HEK293 (cell line): ENCODE measurements around the gene TTLL5.

ENCODE experiments used
- CTCF ChIA-PET: fragments of 350-600 bp; formaldehyde crosslinking; extraction: SDS; loops from one replicate; lab custom pipeline; 2021; ENCODE audit warnings: antibody characterized with exemption; lab: Yijun Ruan, JAX
- POLR2A ChIA-PET: fragments of 300-600 bp; formaldehyde crosslinking; extraction: SDS; loops from one replicate; lab custom pipeline; 2020; ENCODE audit warnings: antibody characterized with exemption, inconsistent platforms; lab: Yijun Ruan, JAX
- H3K27ac ChIP-seq: fragments of 200-500 bp; sonication (Bioruptor generic); 2 replicates; pipeline ENCODE4 v1.5.1; 2014; ENCODE audit warnings: low read depth, low read length, control low read depth, inconsistent platforms; ENCODE audit errors: extremely low read depth
- H3K36me3 ChIP-seq, 2 experiments: fragments of 200-500 bp in 1 of 2; sonication (Bioruptor generic) in 1 of 2; 1 replicate in 1 of 2; 2 replicates in 1 of 2; pipeline ENCODE4 v1.5.1; 2014 to 2017; ENCODE audit warnings: inconsistent platforms in 2 of 2, low read length in 2 of 2; ENCODE audit not compliant: control insufficient read depth in 2 of 2, insufficient read depth in 1 of 2
- H3K4me1 ChIP-seq: fragments of 200-500 bp; sonication (Bioruptor generic); 2 replicates; pipeline ENCODE4 v1.5.1; 2014; ENCODE audit warnings: mild to moderate bottlenecking, low read length, inconsistent platforms; ENCODE audit not compliant: control insufficient read depth, insufficient read depth
- H3K4me3 ChIP-seq: 2 replicates; pipeline ENCODE4 v1.5.1; 2011; ENCODE audit warnings: low read depth, mild to moderate bottlenecking, control low read depth, low read length, moderate library complexity
- H3K9me3 ChIP-seq: fragments of 200-500 bp; sonication (Bioruptor generic); 2 replicates; pipeline ENCODE4 v1.5.1; 2014; ENCODE audit warnings: low read depth, low read length, inconsistent platforms; ENCODE audit not compliant: control insufficient read depth, insufficient read depth
- FEZF1 ChIP-seq: fragments of 450-650 bp; formaldehyde crosslinking; IDR thresholded peaks from 2 replicates; pipeline ENCODE4 v1.5.1; 2016; ENCODE audit warnings: missing biosample characterization, missing genetic modification characterization
- MYNN ChIP-seq: fragments of 450-650 bp; formaldehyde crosslinking; IDR thresholded peaks from 2 replicates; pipeline ENCODE4 v1.5.1; 2016; ENCODE audit warnings: missing biosample characterization, missing genetic modification characterization, borderline replicate concordance
- SCRT2 ChIP-seq: fragments of 450-650 bp; formaldehyde crosslinking; IDR thresholded peaks from 2 replicates; pipeline ENCODE4 v1.5.1; 2016; ENCODE audit warnings: missing biosample characterization, missing genetic modification characterization
- SP3 ChIP-seq: fragments of 450-650 bp; formaldehyde crosslinking; IDR thresholded peaks from 2 replicates; pipeline ENCODE4 v1.5.1; 2016; ENCODE audit warnings: missing biosample characterization, missing genetic modification characterization
- ZFHX2 ChIP-seq: fragments of 450-650 bp; formaldehyde crosslinking; conservative IDR thresholded peaks from 2 replicates; pipeline ENCODE4 v1.5.1; 2016; ENCODE audit warnings: missing biosample characterization, missing genetic modification characterization
- ZNF133 ChIP-seq: fragments of 450-650 bp; formaldehyde crosslinking; IDR thresholded peaks from 2 replicates; pipeline ENCODE4 v1.5.1; 2016; ENCODE audit warnings: missing biosample characterization, missing genetic modification characterization
- ZNF169 ChIP-seq: fragments of 450-650 bp; formaldehyde crosslinking; IDR thresholded peaks from 2 replicates; pipeline ENCODE4 v1.5.1; 2016; ENCODE audit warnings: missing biosample characterization, missing genetic modification characterization
- ZNF175 ChIP-seq: fragments of 450-650 bp; formaldehyde crosslinking; IDR thresholded peaks from 2 replicates; pipeline ENCODE4 v1.5.1; 2016; ENCODE audit warnings: missing biosample characterization, missing genetic modification characterization
- ZNF184 ChIP-seq: fragments of 450-650 bp; IDR thresholded peaks from 2 replicates; pipeline ENCODE4 v1.5.1; 2018; ENCODE audit warnings: missing biosample characterization, mild to moderate bottlenecking, missing genetic modification characterization
- ZNF266 ChIP-seq: fragments of 450-650 bp; formaldehyde crosslinking; IDR thresholded peaks from 2 replicates; pipeline ENCODE4 v1.5.1; 2016; ENCODE audit warnings: missing biosample characterization, missing genetic modification characterization, low read depth
- ZNF274 ChIP-seq, 2 experiments: fragments of 200-500 bp in 1 of 2; fragments of 450-650 bp in 1 of 2; sonication (Bioruptor generic) in 1 of 2; formaldehyde crosslinking in 1 of 2; IDR thresholded peaks; 2 replicates each; pipeline versions ENCODE4 v1.5.1 to v1.6.1; 2014 to 2016; ENCODE audit warnings: borderline replicate concordance in 1 of 2, inconsistent platforms in 1 of 2, low read length in 1 of 2, missing biosample characterization in 1 of 2, missing genetic modification characterization in 1 of 2
- ZNF335 ChIP-seq: fragments of 450-650 bp; formaldehyde crosslinking; conservative IDR thresholded peaks from 2 replicates; pipeline ENCODE4 v1.5.1; 2016; ENCODE audit warnings: missing biosample characterization, missing genetic modification characterization
- ZNF473 ChIP-seq: fragments of 450-650 bp; formaldehyde crosslinking; IDR thresholded peaks from 2 replicates; pipeline ENCODE4 v1.5.1; 2017; ENCODE audit warnings: missing biosample characterization, missing genetic modification characterization
- ZNF560 ChIP-seq: fragments of 450-650 bp; formaldehyde crosslinking; IDR thresholded peaks from 2 replicates; pipeline ENCODE4 v1.5.1; 2017; ENCODE audit warnings: missing biosample characterization, missing genetic modification characterization, borderline replicate concordance
- ZNF571 ChIP-seq: fragments of 450-650 bp; formaldehyde crosslinking; IDR thresholded peaks from 2 replicates; pipeline ENCODE4 v1.5.0; 2017; ENCODE audit warnings: missing biosample characterization, missing genetic modification characterization
- ZNF670 ChIP-seq: fragments of 450-650 bp; formaldehyde crosslinking; IDR thresholded peaks from 2 replicates; pipeline ENCODE4 v1.5.1; 2016; ENCODE audit warnings: missing biosample characterization, missing genetic modification characterization, low read depth
- ZNF707 ChIP-seq: fragments of 450-650 bp; formaldehyde crosslinking; IDR thresholded peaks from 2 replicates; pipeline ENCODE4 v1.5.1; 2016; ENCODE audit warnings: missing biosample characterization, missing genetic modification characterization
- ZNF768 ChIP-seq: fragments of 450-650 bp; formaldehyde crosslinking; IDR thresholded peaks from 2 replicates; pipeline ENCODE4 v1.5.1; 2018; ENCODE audit warnings: missing biosample characterization, mild to moderate bottlenecking, missing genetic modification characterization
- ZNF776 ChIP-seq: fragments of 450-650 bp; formaldehyde crosslinking; IDR thresholded peaks from 2 replicates; pipeline ENCODE4 v1.5.0; 2017; ENCODE audit warnings: missing biosample characterization, missing genetic modification characterization, borderline replicate concordance
- ZNF785 ChIP-seq: fragments of 450-650 bp; formaldehyde crosslinking; IDR thresholded peaks from 2 replicates; pipeline ENCODE4 v1.5.1; 2016; ENCODE audit warnings: missing biosample characterization, missing genetic modification characterization
- TF ChIP-seq, protein P1 (sequence below): fragments of 450-650 bp; formaldehyde crosslinking; IDR thresholded peaks from 2 replicates; pipeline ENCODE4 v1.5.1; 2016; ENCODE audit warnings: missing biosample characterization, missing genetic modification characterization
- TF ChIP-seq, protein P2 (sequence below): fragments of 450-650 bp; formaldehyde crosslinking; IDR thresholded peaks from 2 replicates; pipeline ENCODE4 v1.5.1; 2016; ENCODE audit warnings: missing biosample characterization, missing genetic modification characterization
- TF ChIP-seq, protein P3 (sequence below): fragments of 450-650 bp; formaldehyde crosslinking; IDR thresholded peaks from 2 replicates; pipeline ENCODE4 v1.5.1; 2016; ENCODE audit warnings: missing biosample characterization, missing genetic modification characterization

TTLL5 gene

DNA sequence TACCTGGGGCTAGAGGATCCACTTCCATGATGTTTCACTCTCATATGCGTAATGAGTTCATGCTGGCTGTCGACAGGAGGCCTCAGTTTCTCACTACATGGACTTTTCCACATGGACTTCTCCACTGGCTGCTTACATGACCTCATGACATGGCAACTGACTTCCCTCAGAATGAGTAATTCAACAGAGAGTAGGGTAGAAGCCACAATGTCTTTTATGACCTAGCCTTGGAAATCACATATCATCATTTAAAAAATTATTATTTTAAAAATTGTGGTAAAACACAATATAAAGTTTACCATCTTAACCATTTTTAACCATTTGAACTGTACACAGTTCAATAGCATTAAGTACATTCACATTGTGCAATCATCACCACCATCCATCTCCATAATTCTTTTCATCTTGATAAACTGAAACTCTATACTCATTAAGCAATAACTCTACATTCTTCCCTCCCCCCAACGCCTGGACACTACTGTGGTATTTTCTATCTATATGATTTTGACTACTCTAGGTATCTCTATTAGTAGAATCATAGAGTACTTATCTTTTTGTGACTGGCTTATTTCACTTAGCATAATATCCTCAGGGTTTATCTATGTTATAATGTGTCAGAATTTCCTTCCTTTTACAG lies 176.2 kb downstream of the TTLL5 start:
- peaks cover 0 to 4% of the 10 kb centered on the region in 2 experiments; a peak in 1 of 3 replicates for H3K36me3 ChIP-seq
- ChIA-PET POLR2A (no interaction called here), CTCF (interaction anchor here (1.1 kb wide), 1 partner anchor 70 kb away, joined by 5 read pairs; no protein-coding TSS in a partner anchor)
- peaks cover 7% of the 10 kb centered on the region for H3K4me1 ChIP-seq
- H3K27ac ChIP-seq = no peak overlapping the region
- no peaks in the 10 kb centered on the region for H3K9me3 ChIP-seq
- TF ChIP-seq ZNF776 (tag by site-specific recombination) (no peak), SCRT2 (tag by site-specific recombination) (no peak), ZNF184 (tag by site-specific recombination) (no peak), ZNF670 (no peak), ZNF133 (tag by site-specific recombination) (no peak), ZNF266 (tag by site-specific recombination) (no peak), FEZF1 (tag by site-specific recombination) (no peak), ZNF473 (no peak), ZNF571 (tag by site-specific recombination) (no peak), ZNF335 (tag by site-specific recombination) (no peak), ZNF707 (no peak), SP3 (tag by site-specific recombination) (no peak)
- TF ChIP-seq, protein P1, sequence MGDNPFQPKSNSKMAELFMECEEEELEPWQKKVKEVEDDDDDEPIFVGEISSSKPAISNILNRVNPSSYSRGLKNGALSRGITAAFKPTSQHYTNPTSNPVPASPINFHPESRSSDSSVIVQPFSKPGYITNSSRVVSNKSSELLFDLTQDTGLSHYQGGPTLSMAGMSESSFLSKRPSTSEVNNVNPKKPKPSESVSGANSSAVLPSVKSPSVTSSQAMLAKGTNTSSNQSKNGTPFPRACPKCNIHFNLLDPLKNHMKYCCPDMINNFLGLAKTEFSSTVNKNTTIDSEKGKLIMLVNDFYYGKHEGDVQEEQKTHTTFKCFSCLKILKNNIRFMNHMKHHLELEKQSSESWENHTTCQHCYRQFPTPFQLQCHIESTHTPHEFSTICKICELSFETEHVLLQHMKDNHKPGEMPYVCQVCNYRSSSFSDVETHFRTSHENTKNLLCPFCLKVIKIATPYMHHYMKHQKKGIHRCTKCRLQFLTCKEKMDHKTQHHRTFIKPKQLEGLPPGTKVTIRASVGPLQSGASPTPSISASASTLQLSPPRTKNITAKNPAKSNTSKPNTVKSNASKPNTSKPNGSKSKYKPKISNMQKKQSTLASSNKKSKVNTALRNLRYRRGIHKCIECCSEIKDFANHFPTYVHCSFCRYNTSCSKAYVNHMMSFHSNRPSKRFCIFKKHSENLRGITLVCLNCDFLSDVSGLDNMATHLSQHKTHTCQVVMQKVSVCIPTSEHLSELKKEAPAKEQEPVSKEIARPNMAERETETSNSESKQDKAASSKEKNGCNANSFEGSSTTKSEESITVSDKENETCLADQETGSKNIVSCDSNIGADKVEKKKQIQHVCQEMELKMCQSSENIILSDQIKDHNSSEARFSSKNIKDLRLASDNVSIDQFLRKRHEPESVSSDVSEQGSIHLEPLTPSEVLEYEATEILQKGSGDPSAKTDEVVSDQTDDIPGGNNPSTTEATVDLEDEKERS = no peak
- no peak overlapping the region for H3K4me3 ChIP-seq

DNA sequence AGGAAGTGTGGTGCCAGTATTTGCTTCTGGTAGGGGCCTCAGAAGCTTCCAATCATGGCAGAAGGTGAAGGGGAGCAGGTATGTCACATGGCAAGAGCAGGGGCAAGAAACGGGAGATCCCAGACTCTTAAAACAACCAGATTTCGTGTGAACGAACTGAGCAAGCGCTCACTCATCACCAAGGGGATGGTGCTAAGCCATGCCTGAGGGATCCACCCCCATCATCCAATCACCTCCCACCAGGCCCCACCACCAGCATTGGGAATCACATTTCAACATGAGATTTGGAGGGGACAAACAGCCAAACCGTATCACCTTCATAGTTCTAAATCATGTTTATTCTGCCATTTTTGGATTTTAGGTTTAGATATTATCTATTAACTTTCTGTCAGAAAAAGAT lies 179.9 kb downstream of the TTLL5 start:
- H3K36me3 ChIP-seq = peaks cover 0 to 4% of the 10 kb centered on the region in 2 experiments; a peak in 1 of 3 replicates
- 0 out of 2 replicates have a peak, but pooled peaks have one; percentile 23 for TF ChIP-seq ZFHX2 (tag by site-specific recombination)
- TF ChIP-seq, protein P2, sequence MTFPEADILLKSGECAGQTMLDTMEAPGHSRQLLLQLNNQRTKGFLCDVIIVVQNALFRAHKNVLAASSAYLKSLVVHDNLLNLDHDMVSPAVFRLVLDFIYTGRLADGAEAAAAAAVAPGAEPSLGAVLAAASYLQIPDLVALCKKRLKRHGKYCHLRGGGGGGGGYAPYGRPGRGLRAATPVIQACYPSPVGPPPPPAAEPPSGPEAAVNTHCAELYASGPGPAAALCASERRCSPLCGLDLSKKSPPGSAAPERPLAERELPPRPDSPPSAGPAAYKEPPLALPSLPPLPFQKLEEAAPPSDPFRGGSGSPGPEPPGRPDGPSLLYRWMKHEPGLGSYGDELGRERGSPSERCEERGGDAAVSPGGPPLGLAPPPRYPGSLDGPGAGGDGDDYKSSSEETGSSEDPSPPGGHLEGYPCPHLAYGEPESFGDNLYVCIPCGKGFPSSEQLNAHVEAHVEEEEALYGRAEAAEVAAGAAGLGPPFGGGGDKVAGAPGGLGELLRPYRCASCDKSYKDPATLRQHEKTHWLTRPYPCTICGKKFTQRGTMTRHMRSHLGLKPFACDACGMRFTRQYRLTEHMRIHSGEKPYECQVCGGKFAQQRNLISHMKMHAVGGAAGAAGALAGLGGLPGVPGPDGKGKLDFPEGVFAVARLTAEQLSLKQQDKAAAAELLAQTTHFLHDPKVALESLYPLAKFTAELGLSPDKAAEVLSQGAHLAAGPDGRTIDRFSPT (tag by site-specific recombination) = no peak
- ChIA-PET POLR2A (no interaction called here), CTCF (no interaction called here)
- H3K4me1 ChIP-seq = no peaks in the 10 kb centered on the region
- H3K4me3 ChIP-seq = no peak overlapping the region
- no peaks in the 10 kb centered on the region for H3K9me3 ChIP-seq
- no peak overlapping the region for H3K27ac ChIP-seq

DNA sequence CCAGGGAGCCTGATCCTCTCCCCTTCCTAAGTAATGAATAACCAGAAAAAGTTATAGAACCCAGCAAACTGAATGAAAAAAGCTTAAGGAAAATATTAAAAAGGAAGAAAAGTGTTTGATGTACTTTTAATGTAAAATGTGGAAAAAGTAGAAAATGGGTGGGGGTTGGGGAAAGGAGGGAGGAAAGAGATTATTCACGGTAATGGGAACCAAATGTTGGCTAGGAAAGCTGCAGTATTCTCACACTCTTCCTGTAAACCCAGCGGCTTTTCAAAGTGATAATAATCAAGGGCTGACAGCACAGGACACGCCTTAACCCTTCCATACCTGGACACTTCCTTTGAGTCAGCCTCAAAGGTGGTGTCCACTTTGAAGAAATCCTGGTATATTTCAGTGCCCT lies 181.5 kb downstream of the TTLL5 start:
- POLR2A ChIA-PET = no interaction called here
- Histone ChIP-seq H3K36me3 (peaks cover 0 to 5% of the 10 kb centered on the region in 2 experiments; a peak in 2 of 3 replicates), H3K4me3 (no peak overlapping the region)
- TF ChIP-seq ZNF274 (IDR thresholded peaks at IDR 0.05; ENCODE audit: low read length) (no peak), ZNF274 (tag by site-specific recombination; IDR thresholded peaks at IDR 0.05; ENCODE audit: borderline replicate concordance) (no peak), ZNF560 (tag by site-specific recombination) (no peak), MYNN (tag by site-specific recombination) (no peak), ZNF175 (no peak), ZNF785 (tag by site-specific recombination) (no peak), ZNF169 (tag by site-specific recombination) (no peak), ZNF768 (no peak)
- TF ChIP-seq, protein P3, sequence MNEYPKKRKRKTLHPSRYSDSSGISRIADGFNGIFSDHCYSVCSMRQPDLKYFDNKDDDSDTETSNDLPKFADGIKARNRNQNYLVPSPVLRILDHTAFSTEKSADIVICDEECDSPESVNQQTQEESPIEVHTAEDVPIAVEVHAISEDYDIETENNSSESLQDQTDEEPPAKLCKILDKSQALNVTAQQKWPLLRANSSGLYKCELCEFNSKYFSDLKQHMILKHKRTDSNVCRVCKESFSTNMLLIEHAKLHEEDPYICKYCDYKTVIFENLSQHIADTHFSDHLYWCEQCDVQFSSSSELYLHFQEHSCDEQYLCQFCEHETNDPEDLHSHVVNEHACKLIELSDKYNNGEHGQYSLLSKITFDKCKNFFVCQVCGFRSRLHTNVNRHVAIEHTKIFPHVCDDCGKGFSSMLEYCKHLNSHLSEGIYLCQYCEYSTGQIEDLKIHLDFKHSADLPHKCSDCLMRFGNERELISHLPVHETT (tag by site-specific recombination) = no peak
- TF ChIP-seq, all 188 proteins: peak for 0
- no peak overlapping the region for H3K27ac ChIP-seq
- CTCF ChIA-PET = no interaction called here
- no peaks in the 10 kb centered on the region for H3K4me1 ChIP-seq
- H3K9me3 ChIP-seq = no peaks in the 10 kb centered on the region
